GM21515 (cell line): ENCODE data around the gene ULK1.
"Not testable (repeated sequence)": the region's sequence is repeated elsewhere in the genome, so short reads cannot be mapped to it uniquely, and the experiment has no call there.

Source experiments
- ATAC-seq: cut with Tn5 transposase; IDR thresholded peaks from one replicate; pipeline ENCODE4 v1.9.1; 2021; ENCODE audit not compliant: unreplicated experiment

The ULK1 gene

DNA sequence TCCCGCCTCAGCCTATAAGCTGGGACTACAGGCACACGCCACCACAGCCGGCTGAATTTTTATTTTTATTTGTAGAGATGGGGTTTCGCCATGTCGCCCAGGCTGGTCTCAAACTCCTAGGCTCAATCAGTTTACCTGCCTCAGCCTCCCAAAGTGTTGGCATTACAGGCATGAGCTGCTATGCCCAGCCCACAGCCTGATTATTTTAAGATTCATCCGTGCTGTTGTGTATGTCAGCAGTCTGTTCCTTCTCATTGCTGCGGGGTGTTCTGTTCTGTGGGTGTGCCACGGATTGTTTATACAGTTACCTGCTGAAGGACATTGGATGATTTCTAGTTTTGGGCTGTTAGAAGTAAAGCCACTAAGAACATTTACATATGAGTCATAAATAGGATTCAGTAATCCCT is 45.7 kb downstream of the ULK1 start:
- ATAC-seq: no peak

DNA sequence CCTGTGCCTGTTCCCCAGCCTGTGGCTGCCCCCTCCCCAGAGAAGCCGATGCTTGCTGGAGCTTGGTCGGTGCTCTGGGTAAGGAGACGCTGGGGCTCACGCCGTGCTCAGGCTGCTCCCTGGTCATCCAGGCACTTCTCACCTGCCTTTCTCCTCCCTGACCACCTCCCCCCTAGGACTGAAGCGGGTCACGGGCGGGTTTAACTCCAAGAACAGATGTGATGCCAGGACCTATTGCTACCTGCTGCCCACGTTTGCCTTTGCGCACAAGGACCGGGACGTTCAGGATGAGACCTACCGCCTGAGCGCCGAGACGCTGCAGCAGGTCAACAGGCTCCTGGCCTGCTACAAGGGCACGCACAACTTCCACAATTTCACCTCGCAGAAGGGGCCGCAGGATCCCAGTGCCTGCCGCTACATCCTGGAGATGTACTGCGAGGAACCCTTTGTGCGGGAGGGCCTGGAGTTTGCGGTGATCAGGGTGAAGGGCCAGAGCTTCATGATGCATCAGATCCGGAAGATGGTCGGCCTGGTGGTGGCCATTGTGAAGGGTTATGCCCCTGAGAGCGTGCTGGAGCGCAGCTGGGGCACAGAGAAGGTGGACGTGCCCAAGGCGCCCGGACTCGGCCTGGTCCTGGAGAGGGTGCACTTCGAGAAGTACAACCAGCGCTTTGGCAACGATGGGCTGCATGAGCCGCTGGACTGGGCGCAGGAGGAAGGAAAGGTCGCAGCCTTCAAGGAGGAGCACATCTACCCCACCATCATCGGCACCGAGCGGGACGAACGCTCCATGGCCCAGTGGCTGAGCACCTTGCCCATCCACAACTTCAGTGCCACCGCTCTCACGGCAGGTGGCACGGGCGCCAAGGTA is 46.9 kb downstream of the ULK1 start:
- no peak for ATAC-seq

DNA sequence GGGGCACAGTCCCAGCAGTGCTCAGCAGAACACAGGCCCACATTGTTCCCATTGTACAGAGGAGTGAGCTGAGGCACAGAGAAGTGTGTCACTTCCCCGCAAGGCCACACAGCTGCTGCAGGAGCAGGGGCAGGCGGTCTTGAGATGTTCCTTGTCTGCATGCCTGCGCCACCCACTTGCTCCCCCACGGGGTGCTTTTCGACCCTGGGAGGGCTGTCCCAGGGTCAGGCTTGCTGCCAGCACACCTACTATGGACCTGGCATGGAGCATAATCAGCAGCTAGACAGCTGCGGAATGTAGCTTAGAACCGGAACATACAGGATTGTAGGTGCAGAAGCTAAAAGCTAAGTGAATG is 47.5 kb downstream of the ULK1 start:
- no peak for ATAC-seq

DNA sequence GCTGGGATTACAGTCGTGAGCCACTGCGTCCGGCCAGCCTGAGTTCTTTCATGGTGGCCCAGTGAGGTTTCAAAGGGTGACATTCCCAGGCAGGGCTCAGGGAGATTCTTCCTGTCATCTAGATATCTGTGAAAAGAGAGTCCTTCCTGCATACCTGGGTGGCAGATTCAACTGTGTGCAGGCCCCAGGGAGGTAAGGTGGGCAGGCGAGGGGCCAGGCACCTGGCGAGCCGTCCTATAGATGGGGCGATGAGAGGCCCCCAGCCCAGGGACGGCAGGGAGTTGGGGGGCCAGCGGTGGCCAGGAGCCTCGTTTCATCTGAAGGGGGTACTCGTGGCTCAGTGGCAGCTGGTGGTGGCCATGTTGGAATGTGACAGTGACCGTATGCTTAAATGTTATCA is 48.2 kb downstream of the ULK1 start:
- ATAC-seq: no peak

DNA sequence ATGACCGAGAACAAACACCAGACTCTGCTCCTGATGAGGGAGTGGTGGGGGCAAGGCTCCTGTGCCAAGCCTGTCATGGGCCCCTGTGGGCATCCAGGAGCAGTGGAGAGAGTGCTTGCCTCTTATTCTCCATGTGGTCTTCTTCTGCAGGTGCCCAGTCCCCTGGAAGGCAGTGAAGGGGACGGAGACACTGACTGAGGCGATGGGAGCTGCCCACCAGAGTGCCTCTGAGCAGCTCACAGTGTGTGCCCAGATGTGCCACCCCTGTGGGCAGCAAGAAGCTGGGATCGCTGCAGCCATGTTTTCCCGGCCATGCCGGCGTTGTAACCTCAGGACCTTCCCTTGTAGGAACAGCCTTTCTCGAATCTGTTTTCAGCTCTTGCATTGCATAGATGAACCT is 49.0 kb downstream of the ULK1 start:
- ATAC-seq: no peak

DNA sequence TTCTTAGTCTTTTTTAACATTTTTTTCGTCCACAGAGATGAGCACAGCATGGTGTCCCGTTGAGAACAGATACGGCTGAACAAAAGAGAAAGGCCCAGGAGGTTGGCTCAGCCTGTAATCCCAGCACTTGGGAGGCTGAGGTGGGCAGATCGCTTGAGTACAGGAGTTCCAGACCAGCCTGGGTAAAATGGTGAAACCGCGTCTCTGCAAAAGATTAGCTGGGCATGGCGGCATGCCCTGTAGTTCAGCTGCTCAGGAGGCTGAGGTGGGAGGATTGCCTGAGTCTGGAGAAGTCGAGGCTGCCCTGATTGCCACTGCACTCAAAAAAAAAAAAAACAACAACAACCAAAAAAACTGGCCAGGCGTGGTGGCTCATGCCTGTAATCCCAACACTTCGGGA is 49.5 kb downstream of the ULK1 start:
- no peak for ATAC-seq

DNA sequence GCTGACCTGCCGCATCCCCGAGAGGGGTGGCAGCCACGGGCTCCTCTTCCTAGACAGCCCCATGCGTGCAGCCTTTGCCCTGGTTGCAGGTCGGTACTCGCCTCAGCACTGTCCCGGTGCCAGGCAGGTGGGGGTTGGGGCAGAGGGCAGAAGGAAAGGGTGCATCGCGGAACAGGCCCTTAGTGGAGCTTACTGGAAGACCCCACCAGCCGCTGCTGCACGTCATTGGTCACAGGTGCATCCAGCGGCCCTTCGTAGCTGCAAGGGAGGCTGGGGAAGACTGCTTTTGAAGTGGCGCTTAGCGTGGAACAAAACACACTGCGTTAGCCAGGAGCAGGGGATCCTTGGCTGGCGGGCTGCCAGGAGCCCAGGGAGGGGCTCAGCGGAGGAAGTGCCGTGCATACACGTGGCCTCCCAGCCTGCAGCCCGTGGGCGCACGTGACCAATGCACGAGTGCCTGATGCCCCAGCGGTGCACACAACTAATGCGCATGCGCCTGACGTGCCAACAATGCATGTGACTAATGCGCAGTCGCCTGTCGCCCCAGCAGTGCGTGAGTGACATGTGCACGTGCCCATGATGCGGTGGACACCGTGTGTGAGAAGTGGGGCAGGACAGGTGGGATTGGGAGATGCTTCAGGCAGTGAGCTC is 50.3 kb downstream of the ULK1 start:
- ATAC-seq: no peak

DNA sequence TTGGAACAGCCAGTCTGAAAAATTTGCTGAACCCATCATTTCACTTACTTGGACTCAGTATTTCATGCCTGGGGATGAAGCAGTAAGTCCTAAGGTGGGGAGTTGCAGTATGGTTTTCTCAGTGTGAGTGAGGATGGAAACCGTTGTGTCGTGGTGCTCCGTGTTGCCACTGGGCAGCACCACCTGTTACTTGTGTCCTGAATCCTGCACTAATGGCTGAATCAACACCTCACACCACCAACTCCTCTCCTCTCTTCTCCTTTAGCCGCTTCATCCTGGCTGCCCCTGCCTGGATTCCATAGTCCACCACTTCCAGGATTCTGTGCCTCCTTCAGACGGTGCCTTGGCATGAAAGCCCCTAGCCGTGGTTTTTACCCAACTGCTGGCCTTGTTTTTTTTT is 52.3 kb downstream of the ULK1 start:
- ATAC-seq: no peak

DNA sequence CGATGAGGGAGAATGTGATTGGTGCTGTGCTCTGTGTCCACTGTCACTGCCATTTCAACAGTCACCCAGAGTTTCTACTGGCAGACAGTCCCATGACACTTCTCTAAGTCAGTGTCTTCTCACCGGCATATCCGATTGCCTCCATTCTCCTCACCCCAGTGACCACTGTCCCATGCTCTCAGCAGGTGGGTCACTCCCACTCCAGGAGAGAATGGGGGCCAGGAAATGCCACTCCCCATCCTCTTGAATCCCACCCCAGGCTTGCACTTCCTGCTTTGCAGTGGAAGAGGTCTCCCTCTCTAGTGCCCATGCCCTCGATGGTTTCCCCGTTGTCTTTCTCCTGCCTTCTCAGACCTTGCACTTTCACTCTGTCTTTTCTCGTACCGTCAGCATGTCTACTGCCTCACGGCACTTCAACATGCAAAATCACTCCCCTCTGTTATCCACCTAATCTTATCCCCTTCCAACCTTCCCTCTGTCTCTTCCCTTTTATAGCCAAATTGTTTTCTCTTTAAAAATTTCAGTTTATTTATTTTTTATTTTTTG is 53.1 kb downstream of the ULK1 start:
- ATAC-seq: no peak

DNA sequence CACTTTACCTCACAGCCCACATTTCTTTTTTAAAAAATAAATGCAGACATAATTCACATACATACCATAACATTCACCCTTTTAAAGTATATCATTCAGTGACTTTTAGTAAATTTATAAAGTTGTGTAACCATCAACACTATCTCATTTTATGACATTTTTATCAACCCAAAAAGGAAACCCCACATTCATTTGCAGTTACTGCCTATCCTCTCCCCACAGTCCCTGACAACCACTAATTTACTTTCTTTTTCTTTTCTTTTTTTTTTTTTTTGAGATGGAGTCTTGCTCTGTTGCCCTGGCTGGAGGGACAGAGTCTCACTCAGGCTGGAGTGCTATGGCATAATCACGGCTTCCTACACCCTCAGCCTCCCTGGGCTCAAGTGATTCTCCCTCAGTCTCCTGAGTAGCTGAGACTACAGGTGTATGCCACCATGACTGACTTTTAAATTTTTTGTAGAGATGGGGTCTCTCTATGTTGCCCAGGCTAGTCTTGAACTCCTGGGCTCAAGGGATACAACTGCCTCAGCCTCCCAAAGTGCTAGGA is 53.8 kb downstream of the ULK1 start:
- ATAC-seq: no peak

DNA sequence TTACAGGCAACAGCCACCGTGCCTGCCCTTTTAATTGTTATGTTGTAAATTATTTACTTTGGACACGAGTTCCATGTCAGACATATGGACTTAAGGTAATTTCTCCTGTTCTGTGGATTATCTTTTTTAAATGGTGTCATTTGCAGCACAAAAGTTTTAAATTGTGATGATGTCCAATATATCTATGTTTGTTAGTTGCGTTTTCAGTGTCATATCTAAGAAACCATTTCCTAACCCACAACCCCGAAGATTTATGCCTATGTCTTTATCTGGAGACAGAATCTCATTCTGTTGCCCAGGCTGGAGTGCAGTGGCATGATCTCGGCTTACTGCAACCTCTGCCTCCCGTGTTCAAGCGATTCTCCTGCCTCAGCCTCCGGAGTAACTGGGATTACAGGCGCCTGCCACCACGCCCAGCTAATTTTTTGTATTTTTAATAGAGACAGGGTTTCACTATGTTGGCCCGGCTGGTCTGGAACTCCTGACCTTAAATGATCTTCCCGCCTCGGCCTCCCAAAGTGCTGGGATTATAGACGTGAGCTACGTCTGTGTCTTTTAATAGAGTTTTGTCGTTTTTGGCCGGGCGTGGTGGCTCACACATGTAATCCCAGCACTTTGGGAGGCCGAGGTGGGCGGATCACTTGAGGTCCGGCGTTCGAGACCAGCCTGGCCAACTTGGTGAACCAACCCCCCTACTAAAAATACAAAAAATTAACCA is 54.5 kb downstream of the ULK1 start:
- ATAC-seq: not testable (repeated sequence)

DNA sequence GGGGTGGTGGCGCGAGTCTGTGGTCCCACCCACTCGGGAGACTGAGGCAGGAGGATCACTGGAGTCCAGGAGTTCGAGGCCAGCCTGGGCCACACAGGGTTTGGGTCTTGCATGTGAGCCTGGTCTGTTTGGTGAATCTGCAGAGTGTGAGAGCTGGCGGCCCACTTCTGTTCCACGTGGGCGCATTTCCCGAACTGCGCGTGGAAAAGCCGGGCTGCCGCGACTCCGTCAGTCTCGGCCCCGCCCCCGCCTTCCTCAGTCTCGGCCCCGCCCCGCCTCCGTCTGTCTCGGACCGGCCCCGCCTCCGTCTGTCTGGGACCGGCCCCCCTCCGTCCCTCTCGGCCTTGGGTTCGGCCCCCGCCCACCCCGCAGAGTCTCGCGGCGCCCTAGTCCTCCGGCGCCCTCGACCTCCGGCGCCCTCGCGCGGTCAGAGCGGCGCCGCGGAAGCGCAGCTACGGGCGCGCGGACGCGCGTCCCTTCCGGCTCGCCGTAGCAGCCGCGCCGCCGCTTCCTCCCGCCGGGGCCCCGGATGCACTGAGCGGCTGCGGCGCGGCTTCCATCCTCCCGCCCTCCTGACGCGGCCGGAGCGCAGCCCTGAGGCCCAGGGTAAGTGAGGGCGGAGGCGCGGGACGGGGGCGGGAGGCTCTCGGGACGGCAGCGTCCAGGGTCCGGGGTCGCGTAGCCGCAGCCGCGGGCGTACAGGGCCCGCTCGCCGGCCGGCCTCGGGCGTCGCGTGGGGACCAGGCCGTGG is 55.2 kb downstream of the ULK1 start, which contains the start of gene EP400:
TSS of gene EP400 (plus strand) at position 512 of the 751 bp plus-strand sequence. CDS start 10,678 bp downstream, outside the sequence.
- ATAC-seq: peak; percentile 90

DNA sequence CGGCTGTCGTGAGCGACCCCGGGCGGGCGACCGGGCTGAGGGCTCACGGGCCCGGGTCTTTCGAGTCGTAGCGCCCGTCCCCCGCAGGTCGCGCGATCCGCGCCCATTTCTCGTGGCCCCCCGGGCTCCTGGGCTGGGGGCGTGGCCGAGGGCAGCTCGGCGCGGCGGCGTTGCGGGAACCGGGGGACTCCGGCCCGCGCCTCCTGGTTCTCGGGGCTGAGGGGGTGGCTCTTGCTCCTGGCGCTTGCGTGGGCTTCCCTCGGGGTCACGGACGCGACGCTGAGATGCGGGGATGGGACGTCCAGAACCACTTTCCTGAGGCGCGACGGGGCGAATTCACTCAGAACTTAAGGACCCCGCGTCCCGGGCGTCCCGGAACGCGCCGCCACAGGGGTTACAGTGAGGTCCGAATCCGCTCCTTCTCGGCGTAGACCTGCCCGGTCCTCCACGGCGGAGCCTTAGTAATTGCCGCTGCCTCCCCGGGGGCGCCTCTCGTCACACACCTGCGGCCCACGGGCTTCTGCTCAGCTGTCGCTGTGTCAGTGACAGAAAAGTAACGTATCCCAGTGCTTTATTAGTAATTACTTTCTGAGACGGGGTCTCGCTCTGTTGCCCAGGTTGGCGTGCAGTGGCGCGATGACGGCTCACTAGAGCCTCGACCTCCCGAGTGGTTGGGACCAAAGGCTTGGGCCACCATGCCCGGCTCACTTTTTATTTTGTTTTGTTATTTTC is 55.9 kb downstream of the ULK1 start:
- ATAC-seq: peak; percentile 27

DNA sequence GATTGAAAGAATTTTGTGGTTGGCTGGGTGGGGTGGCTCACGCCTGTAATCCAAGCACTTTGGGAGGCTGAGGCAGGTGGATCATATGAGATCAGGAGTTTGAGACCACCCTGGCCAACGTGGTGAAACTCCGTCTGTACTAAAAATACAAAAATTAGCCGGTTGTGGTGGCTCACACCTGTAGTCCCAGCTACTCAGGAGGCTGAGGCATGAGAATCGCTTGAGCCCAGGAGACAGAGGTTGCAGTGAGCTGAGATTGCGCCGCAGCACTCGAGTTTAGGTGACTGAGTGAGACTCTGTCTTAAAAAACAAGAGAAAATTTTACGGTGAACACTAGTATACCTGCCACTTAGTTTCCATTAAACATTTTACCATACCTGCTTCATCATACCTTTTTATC is 59.4 kb downstream of the ULK1 start:
- ATAC-seq: not testable (repeated sequence)

DNA sequence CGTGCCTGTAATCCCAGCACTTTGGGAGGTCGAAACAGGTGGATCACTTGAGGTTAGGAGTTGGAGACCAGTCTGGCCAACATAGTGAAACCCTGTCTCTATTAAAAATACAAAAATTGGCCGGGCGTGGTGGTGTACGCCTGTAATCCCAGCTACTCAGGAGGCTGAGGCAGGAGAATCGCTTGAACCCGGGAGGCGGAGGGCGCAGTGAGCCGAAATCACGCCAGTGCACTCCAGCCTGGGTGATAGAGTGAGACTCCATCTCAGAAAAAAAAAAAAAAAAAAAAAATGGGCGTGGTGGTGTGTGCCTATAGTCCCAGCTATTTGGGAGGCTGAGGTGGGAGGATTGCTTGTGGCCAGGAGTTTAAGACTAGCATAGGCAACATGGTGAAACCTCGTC is 60.0 kb downstream of the ULK1 start:
- not testable (repeated sequence) for ATAC-seq

DNA sequence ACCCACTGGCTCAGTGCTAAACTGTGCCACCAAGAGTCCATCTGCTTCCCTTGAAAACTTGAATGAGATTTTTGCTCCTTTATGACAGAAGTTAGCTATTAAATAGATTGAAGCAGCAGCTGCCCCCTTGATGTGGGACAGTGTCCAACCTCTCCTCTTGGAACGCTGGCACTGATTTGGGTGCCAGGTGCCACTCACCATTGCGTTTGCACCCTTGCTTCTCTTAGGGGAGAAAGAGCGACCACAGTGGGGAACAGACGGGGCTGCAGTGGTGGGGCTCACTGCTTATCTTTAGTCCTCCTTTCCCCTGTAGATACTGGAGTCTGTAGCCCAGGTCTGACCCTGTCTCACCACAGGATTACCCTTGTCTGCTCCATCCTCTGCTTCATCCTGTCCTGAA is 64.7 kb downstream of the ULK1 start:
- no peak for ATAC-seq

DNA sequence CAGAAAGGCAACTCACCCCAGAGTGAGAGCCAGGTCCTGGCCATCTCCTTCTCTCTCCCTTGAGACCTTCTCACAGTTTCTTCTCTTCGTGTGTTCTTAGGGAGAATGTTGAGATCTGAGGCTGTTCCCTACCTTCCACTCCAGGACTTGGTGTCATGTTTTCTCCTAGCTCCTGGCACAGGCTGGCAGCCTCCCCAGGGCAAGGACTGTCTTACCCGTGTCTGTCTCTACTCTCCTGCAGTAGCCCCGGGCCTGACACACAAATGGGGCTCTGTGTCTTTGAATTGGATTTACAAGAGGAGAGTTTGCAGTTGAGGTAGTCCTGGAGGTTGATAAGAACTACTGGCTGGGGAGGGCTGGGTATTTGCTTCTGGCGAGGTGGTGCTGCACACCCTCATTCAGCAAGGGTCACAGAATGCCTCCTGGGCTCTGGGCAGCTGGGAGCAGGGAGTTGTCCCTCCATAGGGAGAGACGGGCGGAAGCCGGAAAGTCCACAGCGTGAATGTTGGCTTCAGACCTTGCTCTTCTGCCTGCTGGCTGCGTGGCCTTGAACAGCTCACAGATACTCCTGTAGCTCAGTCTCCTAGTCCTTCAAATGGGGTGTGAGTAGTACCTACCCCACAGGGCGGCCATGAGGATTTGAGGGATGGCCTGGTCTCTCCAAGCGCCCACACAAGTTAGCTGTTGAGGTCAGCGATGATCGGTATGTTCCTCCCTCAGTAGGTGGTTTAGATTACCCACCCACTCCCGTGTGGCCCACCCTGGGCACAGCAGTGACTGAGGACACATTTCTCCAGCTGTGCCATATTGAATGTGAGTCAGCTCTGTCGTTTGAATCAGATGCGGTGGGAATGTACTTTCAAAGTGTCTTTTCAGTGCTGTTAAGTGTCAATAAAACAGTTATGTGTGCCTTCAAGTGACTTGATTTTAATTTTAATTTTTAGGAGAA is 65.5 kb downstream of the ULK1 start:
- ATAC-seq: no peak

DNA sequence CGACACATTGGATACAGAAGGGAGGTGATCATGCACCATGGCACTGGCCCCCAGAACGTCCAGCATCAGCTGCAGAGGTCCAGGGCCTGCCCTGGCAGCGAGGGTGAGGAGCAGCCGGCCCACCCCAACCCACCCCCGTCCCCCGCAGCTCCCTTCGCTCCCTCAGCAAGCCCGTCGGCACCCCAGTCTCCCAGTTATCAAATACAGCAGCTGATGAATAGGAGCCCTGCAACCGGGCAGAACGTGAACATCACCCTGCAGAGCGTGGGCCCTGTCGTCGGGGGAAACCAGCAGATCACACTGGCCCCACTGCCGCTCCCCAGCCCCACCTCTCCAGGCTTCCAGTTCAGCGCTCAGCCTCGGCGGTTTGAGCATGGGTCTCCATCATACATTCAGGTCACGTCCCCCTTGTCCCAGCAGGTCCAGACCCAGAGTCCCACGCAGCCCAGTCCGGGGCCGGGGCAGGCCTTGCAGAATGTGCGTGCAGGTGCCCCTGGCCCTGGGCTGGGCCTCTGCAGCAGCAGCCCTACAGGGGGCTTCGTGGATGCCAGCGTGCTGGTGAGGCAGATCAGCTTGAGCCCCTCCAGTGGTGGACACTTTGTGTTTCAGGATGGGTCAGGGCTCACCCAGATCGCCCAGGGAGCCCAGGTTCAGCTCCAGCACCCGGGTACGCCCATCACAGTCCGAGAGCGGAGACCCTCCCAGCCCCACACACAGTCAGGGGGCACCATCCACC is 66.3 kb downstream of the ULK1 start:
- ATAC-seq: not testable (repeated sequence)
